ENCODE measurements around the gene RBM23.
A peak's percentile ranks its signal among the peaks of the same experiment; 100 is the strongest.

The RBM23 gene

GRCh38 chr14:22884738-22885523 is 34.0 kb downstream of the RBM23 start:
- no peak for DNase-seq

GRCh38 chr14:22884076-22884737 is 34.7 kb downstream of the RBM23 start:
- no peak for DNase-seq

GRCh38 chr14:22883173-22883976 is 35.6 kb downstream of the RBM23 start, which contains the start of gene REM2:
Gene REM2, plus strand, starts transcription at chr14:22883222. Its CDS starts 66 bp downstream, at chr14:22883288.
- DNase-seq: peak; percentile 84

- peak; percentile 92 for DNase-seq
Observed at GRCh38 chr14:22882529-22883172, 36.3 kb downstream of the RBM23 start.

- no peak for DNase-seq
Observed at GRCh38 chr14:22882064-22882463, 36.9 kb downstream of the RBM23 start.

GRCh38 chr14:22878271-22879246 is 40.4 kb downstream of the RBM23 start:
- DNase-seq: no peak

GRCh38 chr14:22877000-22877501 is 41.9 kb downstream of the RBM23 start:
- no peak for DNase-seq

- no peak for DNase-seq
Observed at GRCh38 chr14:22875748-22876319, 43.1 kb downstream of the RBM23 start.

- DNase-seq: no peak
Observed at GRCh38 chr14:22875003-22875747, 43.8 kb downstream of the RBM23 start.

GRCh38 chr14:22872833-22873520 is 46.0 kb downstream of the RBM23 start:
- DNase-seq: no peak

GRCh38 chr14:22872033-22872832 is 46.7 kb downstream of the RBM23 start:
- peak; percentile 77 for DNase-seq

- DNase-seq: peak; percentile 89
Observed at GRCh38 chr14:22871224-22872032, 47.5 kb downstream of the RBM23 start, which contains the start of gene LRP10. Gene LRP10, plus strand, starts transcription at chr14:22871740. Its CDS starts 564 bp downstream, at chr14:22872304.

GRCh38 chr14:22870811-22871223 is 48.1 kb downstream of the RBM23 start:
- no peak for DNase-seq

GRCh38 chr14:22866874-22867273 is 52.1 kb downstream of the RBM23 start:
- no peak for DNase-seq

GRCh38 chr14:22865424-22866405 is 53.2 kb downstream of the RBM23 start:
- no peak for DNase-seq

- DNase-seq: no peak
Observed at GRCh38 chr14:22864979-22865378, 54.0 kb downstream of the RBM23 start.
